ENCODE data around the gene SEPTIN14. TPM values are rescaled to one million over a fixed set of nuclear protein-coding genes. Genes with fewer than 3 reads are reported as not detected.

SEPTIN14 gene
- total and polyA plus RNA-seq, 2 of the 13 experiments (the other 11 are each of a cell fraction or from before 2014, with no cell fraction given), result not detected

DNA sequence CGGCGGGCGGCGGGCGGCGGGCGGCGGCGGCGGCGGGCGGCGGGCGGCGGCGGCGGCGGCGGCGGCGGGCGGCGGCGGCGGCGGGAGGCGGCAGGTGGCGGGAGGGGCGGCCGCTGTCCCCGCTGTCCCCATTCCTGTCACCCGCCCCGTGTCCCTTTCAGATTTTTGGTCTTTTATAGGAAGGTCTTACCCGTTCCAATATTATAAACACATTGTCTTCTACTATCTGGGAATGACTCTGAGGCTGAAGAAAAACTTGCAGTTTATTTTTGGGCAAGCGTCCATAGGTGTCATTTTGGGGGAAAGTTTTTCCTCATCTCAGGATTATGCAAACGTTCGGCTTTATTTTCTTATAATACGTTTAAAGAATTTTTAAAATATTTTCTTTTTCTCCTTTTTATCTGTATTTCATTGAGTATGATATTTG, 25.3 kb upstream of the SEPTIN14 start:
- intact Hi-C loops (cut with micrococcal nuclease; ENCODE audit: unreplicated experiment) (loop anchor here (2.0 kb wide), 1 partner anchor 63 kb away; the partner anchor contains the start of gene MRPS17), in situ Hi-C loops (cut with HindIII; ENCODE audit: extremely low pct_ligation_motif_present, low pct_unique_long_range_greater_than_20kb) (no loop called here)
- WGBS (ENCODE audit: low lambda C conversion rate), result 8% methylated on average over 6 of the region's 38 CpGs
- DNase-seq (ENCODE audit: low spot score) (no peak), FAIRE-seq (no peak), ATAC-seq (no peak)
- Histone ChIP-seq H3K4me1 (ENCODE audit: insufficient read depth, low read length) (peaks cover 7% of the 10 kb centered on the region; the same call in 1 of the 2 replicates), H3K79me2 (ENCODE audit: insufficient read depth, low read length) (no peaks in the 10 kb centered on the region), H3K4me2 (ENCODE audit: low read depth, low read length) (peak overlapping the region; percentile 70), H3K4me3 (replicated peaks in 1 of 3; ENCODE audit: insufficient read depth in 1 of 3, low read depth in 2 of 3, low read length in 3 of 3) (peak overlapping the region; percentile 66 to 69 (median 66)), H3K9ac (ENCODE audit: insufficient read depth, low read depth, low read length) (peak overlapping the region; percentile 71), H3K36me3 (replicated peaks in 1 of 2; ENCODE audit: control insufficient read depth in 1 of 2, insufficient read depth in 2 of 2, low read length in 2 of 2) (no peaks in the 10 kb centered on the region), H2AFZ (ENCODE audit: low read length) (peak overlapping the region; percentile 63), H4K20me1 (ENCODE audit: insufficient read depth, low read length) (no peaks in the 10 kb centered on the region), H3K27me3 (ENCODE audit: control insufficient read depth in 1 of 2, insufficient read depth in 2 of 2, low read length in 2 of 2) (no peaks in the 10 kb centered on the region; a peak in 1 of 5 replicates), H3K27ac (ENCODE audit: extremely low read length, insufficient read depth, low read length) (peak overlapping the region; percentile 67), H3K9me3 (ENCODE audit: low read length) (no peaks in the 10 kb centered on the region)
- TF ChIP-seq, protein P1, sequence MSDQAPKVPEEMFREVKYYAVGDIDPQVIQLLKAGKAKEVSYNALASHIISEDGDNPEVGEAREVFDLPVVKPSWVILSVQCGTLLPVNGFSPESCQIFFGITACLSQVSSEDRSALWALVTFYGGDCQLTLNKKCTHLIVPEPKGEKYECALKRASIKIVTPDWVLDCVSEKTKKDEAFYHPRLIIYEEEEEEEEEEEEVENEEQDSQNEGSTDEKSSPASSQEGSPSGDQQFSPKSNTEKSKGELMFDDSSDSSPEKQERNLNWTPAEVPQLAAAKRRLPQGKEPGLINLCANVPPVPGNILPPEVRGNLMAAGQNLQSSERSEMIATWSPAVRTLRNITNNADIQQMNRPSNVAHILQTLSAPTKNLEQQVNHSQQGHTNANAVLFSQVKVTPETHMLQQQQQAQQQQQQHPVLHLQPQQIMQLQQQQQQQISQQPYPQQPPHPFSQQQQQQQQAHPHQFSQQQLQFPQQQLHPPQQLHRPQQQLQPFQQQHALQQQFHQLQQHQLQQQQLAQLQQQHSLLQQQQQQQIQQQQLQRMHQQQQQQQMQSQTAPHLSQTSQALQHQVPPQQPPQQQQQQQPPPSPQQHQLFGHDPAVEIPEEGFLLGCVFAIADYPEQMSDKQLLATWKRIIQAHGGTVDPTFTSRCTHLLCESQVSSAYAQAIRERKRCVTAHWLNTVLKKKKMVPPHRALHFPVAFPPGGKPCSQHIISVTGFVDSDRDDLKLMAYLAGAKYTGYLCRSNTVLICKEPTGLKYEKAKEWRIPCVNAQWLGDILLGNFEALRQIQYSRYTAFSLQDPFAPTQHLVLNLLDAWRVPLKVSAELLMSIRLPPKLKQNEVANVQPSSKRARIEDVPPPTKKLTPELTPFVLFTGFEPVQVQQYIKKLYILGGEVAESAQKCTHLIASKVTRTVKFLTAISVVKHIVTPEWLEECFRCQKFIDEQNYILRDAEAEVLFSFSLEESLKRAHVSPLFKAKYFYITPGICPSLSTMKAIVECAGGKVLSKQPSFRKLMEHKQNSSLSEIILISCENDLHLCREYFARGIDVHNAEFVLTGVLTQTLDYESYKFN (CRISPR knock-in tag; conservative IDR thresholded peaks at IDR 0.05), result no peak
- TF ChIP-seq, protein P2, sequence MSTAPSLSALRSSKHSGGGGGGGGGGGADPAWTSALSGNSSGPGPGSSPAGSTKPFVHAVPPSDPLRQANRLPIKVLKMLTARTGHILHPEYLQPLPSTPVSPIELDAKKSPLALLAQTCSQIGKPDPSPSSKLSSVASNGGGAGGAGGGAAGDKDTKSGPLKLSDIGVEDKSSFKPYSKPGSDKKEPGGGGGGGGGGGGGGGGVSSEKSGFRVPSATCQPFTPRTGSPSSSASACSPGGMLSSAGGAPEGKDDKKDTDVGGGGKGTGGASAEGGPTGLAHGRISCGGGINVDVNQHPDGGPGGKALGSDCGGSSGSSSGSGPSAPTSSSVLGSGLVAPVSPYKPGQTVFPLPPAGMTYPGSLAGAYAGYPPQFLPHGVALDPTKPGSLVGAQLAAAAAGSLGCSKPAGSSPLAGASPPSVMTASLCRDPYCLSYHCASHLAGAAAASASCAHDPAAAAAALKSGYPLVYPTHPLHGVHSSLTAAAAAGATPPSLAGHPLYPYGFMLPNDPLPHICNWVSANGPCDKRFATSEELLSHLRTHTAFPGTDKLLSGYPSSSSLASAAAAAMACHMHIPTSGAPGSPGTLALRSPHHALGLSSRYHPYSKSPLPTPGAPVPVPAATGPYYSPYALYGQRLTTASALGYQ (CRISPR knock-in tag; IDR thresholded peaks at IDR 0.05), result no peak
- TF ChIP-seq RARA (CRISPR knock-in tag; IDR thresholded peaks at IDR 0.05), result no peak
- ChIA-PET POLR2A (no interaction called here), CTCF (ENCODE audit: low intra/inter-chr PET ratio, low total read pairs) (no interaction called here)
- BruUV-seq (replicated peaks), result no TSS peak
